Muscle of leg (tissue), 11 donors: ENCODE measurements around the gene PRKCZ. TPM values are rescaled to one million over a fixed set of nuclear protein-coding genes. Genes with fewer than 3 reads are reported as not detected.
"Not testable (repeated sequence)": the region's sequence is repeated elsewhere in the genome, so short reads cannot be mapped to it uniquely, and the experiment has no call there.

ENCODE experiments used
- DNase-seq: peaks from one replicate; pipeline ENCODE4 v3.0.0; 2013
- H3K27ac ChIP-seq: one replicate; pipeline ENCODE4 v1.5.1; 2013; ENCODE audit warnings: mild to moderate bottlenecking, low read length, control low read depth
- H3K27me3 ChIP-seq: one replicate; pipeline ENCODE4 v1.6.1; 2013; ENCODE audit warnings: low read length; ENCODE audit not compliant: control insufficient read depth, insufficient read depth
- H3K36me3 ChIP-seq: one replicate; pipeline ENCODE4 v1.6.1; 2013; ENCODE audit warnings: low read length; ENCODE audit not compliant: control insufficient read depth, insufficient read depth
- H3K4me1 ChIP-seq: one replicate; pipeline ENCODE4 v1.6.1; 2013; ENCODE audit warnings: low read length; ENCODE audit not compliant: control insufficient read depth, insufficient read depth
- H3K4me3 ChIP-seq: one replicate; pipeline ENCODE4 v1.5.1; 2013; ENCODE audit warnings: low read length, control low read depth
- H3K9me3 ChIP-seq: replicated peaks from 2 replicates; pipeline ENCODE4 v1.6.1; 2013; ENCODE audit warnings: low read depth, low read length; ENCODE audit not compliant: control insufficient read depth
- WGBS: methylation state at CpG from one replicate; pipeline ENCODE4 v1.1.5; 2013; ENCODE audit warnings: missing lambda C conversion rate; ENCODE audit not compliant: insufficient coverage; 5-methylcytosine and 5-hydroxymethylcytosine counted together
- polyA plus RNA-seq, 8 donors: library from polyadenylated mRNA; unstranded; fragments of 120-200 nt; gene quantifications; one replicate each; pipeline versions ENCODE4 v1.2.1 to v1.2.3, GENCODE V29; 2013; ENCODE audit warnings: inconsistent platforms in 1 of 8, low replicate concordance in 1 of 8; ENCODE audit not compliant: insufficient read length in 8 of 8, insufficient read depth in 1 of 8
- total RNA-seq: library from RNA; stranded (reverse); fragments of 120-200 nt; gene quantifications from one replicate; pipeline ENCODE4 v1.2.4, GENCODE V29; 2013

Gene PRKCZ
- total and polyA plus RNA-seq, 9 donors, result 4.0 to 10.5 (median 5.7) TPM

DNA sequence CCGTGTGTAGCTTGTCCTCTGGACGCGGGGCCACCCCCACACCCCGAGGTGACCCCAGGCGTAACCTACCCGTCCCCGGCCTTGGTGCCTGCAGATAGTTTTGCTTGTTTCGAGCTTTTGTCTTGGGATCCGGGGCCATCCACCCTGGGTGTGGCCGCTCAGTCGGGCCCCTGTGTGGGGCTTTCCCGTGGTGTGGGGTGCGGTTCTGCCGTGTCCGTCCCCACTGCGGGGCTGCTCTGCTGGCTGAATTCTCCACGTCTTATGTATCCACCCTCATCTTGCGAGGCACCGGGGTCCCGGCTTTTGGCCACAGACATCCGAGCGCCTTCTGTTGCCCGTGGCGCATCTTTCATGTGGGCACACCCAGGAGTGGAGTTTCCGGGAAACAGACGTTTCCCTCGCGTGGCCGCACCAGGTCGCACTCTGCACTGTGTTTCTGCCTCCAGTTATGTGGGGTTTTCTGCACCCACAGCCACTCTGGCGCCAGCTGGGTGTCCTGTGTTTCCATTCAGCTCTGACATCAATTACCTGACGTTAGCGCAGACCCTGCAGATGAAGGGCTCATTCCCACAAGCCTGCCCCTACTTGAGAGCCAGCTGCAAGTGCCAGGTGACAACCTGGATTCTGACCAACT, 64.9 kb downstream of the PRKCZ start:
- peaks cover 7% of the 10 kb centered on the region for H3K9me3 ChIP-seq
- no peak overlapping the region for H3K27ac ChIP-seq
- DNase-seq, result no peak
- no peak overlapping the region for H3K4me3 ChIP-seq
- WGBS, result 76% methylated on average over 33 of the region's 33 CpGs
- peaks cover 39% of the 10 kb centered on the region for H3K27me3 ChIP-seq
- H3K4me1 ChIP-seq, result peaks cover 6% of the 10 kb centered on the region
- H3K36me3 ChIP-seq, result no peaks in the 10 kb centered on the region

DNA sequence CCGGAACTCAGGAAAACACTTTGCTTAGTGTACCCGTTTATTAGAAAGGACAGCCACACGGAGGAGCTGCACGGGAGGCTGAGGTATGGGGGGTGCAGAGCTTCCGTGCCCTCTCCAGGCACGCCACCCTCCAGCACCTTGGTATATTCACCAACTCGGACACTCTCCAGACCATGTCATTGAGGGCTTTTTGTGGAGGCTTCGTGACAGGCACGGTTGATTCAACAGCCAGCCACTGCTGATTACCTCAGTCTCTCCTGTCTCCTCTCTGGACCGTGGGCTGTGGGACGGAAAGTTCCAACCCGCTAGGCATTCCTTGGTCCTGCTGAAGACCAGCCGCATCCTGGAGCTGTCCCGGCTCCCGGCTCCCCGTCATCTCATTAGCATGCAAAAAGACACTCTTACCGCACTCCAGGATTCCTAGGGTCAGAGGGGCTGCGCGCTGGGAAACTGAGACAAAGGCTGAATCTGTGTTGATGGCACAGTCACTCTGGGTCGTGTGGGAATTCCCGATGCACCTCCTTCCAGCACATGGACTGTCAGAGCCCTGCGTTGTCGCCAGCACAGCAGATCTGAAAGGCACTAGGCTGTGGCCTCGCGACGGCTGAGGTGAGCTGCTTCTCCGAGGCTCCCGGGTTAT, 65.6 kb downstream of the PRKCZ start:
- H3K36me3 ChIP-seq, result no peaks in the 10 kb centered on the region
- peaks cover 6% of the 10 kb centered on the region for H3K4me1 ChIP-seq
- no peak overlapping the region for H3K27ac ChIP-seq
- 15% methylated on average over 18 of the region's 28 CpGs for WGBS
- H3K27me3 ChIP-seq, result peaks cover 39% of the 10 kb centered on the region
- H3K4me3 ChIP-seq, result no peak overlapping the region
- no peak for DNase-seq
- H3K9me3 ChIP-seq, result peaks cover 7% of the 10 kb centered on the region

DNA sequence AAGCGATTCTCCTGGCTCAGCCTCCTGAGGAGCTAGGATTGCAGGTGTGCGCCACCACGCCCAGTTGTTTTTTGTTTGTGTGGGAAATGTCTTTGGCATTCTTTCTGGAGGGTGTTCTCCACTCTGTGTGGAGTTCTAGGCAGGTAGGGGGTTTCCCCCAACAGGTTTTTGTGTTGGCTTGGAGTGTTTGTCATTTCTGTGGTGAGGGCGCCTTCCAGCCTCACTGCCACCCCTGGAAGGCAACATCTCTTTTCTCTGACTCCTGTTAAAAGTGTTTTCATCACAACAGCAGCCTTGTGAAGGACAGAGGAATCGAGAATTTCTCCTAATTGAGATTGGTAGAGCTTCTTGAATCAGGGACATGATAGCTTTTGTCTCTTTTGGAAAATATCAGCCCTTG, 69.7 kb downstream of the PRKCZ start:
- Histone ChIP-seq H3K36me3 (no peaks in the 10 kb centered on the region), H3K27ac (no peak overlapping the region), H3K9me3 (peaks cover 7% of the 10 kb centered on the region), H3K27me3 (peaks cover 25% of the 10 kb centered on the region), H3K4me3 (no peak overlapping the region), H3K4me1 (peaks cover 7% of the 10 kb centered on the region)
- DNase-seq, result no peak
- 100% methylated on average over 1 of the region's 5 CpGs for WGBS

DNA sequence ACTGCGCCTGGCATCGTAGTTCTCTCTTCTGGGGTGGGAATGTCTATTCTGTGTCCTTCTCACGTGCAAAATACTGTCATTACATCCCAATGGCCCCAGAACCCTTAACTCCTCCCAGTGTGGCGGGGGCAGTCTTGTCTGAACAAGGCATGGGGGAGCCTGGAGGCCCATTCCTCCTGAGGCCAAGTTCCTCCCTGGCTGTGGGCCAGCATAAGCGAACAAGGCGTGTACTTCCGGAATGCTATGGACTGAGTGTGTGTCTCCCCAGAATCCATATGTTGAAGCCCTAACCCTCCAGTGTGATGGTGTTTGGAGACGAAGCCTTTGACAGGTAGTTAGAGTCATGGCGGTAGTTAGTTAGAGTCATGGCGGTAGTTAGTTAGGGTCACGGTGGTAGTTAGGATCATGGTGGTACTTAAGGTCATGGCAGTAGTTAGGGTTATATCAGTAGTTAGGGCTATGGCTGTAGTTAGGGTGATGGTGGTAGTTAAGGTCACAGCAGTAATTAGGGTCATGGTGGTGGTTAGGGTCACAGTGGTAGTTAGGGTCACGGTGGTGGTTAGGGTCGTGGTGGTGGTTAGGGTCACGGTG, 71.0 kb downstream of the PRKCZ start:
- WGBS, result 88% methylated on average over 5 of the region's 14 CpGs
- Histone ChIP-seq H3K4me3 (no peak overlapping the region), H3K4me1 (peaks cover 12% of the 10 kb centered on the region), H3K27me3 (peaks cover 12% of the 10 kb centered on the region), H3K9me3 (peaks cover 7% of the 10 kb centered on the region), H3K27ac (no peak overlapping the region), H3K36me3 (no peaks in the 10 kb centered on the region)
- DNase-seq, result no peak

DNA sequence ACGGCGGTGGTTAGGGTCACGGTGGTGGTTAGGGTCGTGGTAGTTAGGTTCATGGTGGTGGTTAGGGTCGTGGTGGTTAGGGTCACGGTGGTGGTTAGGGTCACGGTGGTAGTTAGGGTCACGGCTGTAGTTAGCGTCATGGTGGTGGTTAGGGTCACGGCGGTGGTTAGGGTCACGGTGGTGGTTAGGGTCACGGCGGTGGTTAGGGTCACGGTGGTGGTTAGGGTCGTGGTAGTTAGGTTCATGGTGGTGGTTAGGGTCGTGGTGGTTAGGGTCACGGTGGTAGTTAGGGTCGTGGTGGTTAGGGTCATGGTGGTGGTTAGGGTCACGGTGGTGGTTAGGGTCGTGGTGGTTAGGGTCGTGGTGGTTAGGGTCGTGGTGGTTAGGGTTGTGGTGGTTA, 71.6 kb downstream of the PRKCZ start:
- peaks cover 13% of the 10 kb centered on the region for H3K4me1 ChIP-seq
- not testable (repeated sequence) for H3K36me3 ChIP-seq, DNase-seq, H3K4me3 ChIP-seq, H3K27ac ChIP-seq, H3K27me3 ChIP-seq, H3K9me3 ChIP-seq
- WGBS, result no CpG with 5 or more reads among the region's 23 CpGs

DNA sequence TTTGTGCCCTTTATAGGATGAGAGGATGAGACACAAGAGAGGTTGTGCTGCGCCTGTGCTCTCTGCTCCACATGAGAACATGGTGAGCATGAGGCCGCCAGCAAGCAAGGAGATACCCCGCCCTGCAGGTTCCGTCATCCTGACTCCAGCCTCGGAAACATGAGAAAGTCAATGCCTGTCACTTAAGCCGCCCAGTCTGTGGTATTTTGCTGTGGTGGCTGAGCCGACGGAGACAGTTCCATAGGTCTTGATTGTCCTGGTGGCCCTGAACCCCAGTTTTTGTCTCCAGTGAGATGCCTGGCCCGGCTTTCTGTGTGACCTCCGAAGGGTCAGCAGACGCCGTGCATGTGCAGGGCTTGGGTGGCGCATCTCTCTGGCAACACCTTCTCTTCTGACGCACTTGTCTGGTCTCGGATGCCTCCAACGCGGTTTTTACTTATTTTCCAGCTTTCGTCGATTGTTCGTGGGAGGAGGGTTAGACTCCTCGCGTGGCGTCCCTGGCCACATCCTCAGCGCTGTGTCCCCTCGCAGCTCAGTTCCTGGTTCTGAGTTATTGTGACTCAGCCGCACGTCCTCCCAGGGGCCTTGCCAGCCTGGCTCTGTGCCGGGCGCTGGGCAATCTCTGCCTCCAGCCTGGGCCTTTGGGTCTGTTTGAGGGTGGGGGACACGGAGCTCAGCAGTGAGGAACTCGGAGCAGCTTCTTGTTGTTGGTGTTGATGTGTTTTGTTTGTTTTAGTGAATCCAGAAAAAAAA, 74.4 kb downstream of the PRKCZ start:
- whole genome bisulfite sequencing, result 75% methylated on average over 23 of the region's 31 CpGs
- DNase-seq, result no peak
- Histone ChIP-seq H3K27ac (peak overlapping the region; percentile 73), H3K4me1 (peaks cover 18% of the 10 kb centered on the region), H3K36me3 (no peaks in the 10 kb centered on the region), H3K27me3 (peaks cover 6% of the 10 kb centered on the region), H3K9me3 (peaks cover 3% of the 10 kb centered on the region), H3K4me3 (no peak overlapping the region)

DNA sequence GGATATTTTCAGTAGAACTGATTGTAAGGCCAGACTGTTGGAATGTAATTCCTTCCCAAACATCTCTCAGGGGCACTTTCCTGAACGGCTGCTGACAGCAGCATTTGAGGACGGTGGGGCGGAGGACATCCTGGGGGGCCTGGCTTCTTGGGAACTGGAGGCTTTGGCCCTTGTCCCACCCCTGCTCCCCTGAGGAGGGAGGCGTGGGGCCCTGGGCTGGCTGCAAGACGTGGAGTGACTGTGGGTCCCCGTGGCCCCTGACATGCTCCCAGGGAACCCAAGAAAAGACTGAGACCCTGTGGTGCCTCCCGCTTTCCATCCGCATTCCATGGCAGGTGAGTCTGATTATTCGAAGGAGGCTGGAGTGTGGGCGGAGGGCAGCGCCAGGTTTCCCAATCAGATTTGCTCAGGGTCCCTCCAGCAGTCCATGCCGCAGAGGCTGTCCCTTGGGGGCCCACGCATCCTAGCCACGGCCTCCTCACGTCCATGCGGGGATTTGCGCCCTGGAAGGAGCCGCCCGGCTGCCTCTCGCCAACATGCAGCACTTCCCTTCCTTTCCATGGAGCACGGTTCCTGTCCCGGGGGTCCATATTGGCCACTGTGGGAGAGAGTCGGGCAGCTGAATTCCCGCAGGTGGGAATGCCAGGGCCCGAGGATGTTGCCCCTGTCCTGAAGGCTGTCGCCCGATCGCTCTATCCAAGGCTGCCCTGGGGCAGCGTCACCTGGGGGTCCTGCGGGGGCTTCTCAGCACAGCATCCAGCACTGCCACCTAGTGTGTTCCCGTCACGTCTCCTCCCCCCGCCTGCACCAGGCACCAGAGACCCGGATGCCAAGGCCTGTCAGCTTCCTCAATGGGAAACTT, 75.4 kb downstream of the PRKCZ start:
- H3K4me1 ChIP-seq, result peaks cover 18% of the 10 kb centered on the region
- peaks cover 6% of the 10 kb centered on the region for H3K27me3 ChIP-seq
- no peak overlapping the region for H3K4me3 ChIP-seq
- peak; percentile 67 for DNase-seq
- H3K27ac ChIP-seq, result peak overlapping the region; percentile 73
- no peaks in the 10 kb centered on the region for H3K36me3 ChIP-seq
- WGBS, result 59% methylated on average over 30 of the region's 34 CpGs
- no peaks in the 10 kb centered on the region for H3K9me3 ChIP-seq

DNA sequence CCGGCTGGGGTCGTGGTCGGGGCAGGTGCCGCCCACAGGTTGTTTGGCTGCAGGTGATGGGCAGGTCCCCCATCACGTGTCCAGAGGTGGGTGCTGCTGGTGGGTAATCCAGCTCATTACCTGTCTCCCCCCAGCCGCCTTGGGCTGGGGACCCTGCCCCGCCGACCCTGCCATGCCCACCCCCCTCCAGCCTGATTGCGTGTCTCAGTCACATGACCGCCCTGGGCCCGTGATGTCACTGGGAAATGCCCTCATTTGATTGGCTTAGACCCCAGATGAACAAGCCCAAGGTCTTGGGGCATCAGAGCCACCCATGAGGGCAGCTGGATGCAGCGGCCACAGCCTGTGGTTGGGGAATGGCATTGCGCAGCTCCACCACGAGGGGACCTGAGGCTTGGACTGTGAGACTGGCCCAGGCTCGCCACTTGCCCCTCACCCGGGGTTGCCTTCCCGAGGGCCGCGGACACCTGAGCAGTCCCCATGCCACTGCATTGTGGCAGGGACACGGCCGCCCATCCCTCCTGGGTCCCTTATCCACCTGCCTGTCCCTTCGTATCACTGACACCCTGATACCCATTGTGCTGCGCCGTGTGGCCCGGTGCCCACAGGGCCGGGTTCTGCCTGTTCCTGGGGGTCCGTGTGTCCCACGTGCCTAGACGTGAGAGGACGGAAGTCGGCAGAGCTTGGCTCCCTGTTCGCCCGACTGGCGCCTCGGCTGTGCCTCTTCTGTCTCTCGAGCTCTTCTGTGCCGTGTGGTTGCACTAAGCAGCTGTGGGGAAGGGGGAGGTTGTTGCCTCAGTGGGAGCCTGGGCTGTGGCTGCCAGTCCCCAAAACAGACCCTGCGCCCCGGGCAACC, 76.3 kb downstream of the PRKCZ start:
- no peak for DNase-seq
- WGBS, result 83% methylated on average over 36 of the region's 39 CpGs
- Histone ChIP-seq H3K4me1 (peaks cover 18% of the 10 kb centered on the region), H3K36me3 (no peaks in the 10 kb centered on the region), H3K4me3 (no peak overlapping the region), H3K9me3 (no peaks in the 10 kb centered on the region), H3K27me3 (peaks cover 6% of the 10 kb centered on the region), H3K27ac (no peak overlapping the region)
